ENCODE measurements around the gene CDC16. TPM values are rescaled to one million over a fixed set of nuclear protein-coding genes. Genes with fewer than 3 reads are reported as not detected.
"Not testable (repeated sequence)": the region's sequence is repeated elsewhere in the genome, so short reads cannot be mapped to it uniquely, and the experiment has no call there.

CDC16 gene
- total and polyA plus RNA-seq, 7 donors, result 31.4 to 76.2 (median 39.4) TPM

DNA sequence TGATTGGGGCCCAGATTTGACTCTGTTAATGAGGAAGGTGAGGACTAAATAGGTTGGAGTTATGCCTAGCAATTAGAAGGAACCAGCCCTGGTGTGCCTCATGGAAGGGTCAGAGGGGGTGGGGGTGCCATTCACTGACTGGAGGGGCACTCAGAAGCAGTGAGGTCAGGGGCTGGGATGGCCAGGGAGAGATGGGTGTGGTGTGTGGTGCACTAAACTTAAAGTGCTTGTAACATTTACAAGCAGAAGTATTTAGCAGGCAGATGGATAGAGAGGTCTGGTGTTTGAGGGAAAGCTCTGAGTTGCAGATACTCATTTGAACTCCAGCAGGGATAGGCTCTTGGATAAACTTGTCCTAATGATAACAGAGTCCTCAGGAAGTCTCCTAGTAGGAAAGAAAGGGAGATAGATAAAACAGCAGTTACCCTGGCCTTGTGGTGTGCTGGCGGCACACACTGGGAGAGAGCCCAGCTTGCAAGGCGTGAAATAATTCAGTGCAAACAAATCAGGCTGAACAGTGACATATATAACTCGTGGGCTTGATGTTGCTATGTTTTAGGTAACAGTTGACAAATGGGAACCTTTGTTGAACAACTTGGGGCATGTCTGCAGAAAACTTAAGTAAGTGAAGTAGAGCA, 26.8 kb downstream of the CDC16 start:
- H3K27me3 ChIP-seq, result no peaks in the 10 kb centered on the region
- H3K4me3 ChIP-seq, result no peak overlapping the region
- 37 to 52% methylated on average over 3 of the region's 3 CpGs for WGBS, 2 donors
- intact Hi-C loops (cut with DNase I), result no loop called here
- no peak overlapping the region for H3K27ac ChIP-seq
- DNase-seq, result no peak
- H3K36me3 ChIP-seq, result peaks cover 20 to 100% (median 72%) of the 10 kb centered on the region in 4 donors
- H3K4me1 ChIP-seq, result no peaks in the 10 kb centered on the region
- TF ChIP-seq POLR2A (IDR thresholded peaks at IDR 0.05) (no peak), POLR2AphosphoS5 (IDR thresholded peaks at IDR 0.05) (no peak), EP300 (IDR thresholded peaks at IDR 0.05) (no peak)
- TF ChIP-seq, protein P1, sequence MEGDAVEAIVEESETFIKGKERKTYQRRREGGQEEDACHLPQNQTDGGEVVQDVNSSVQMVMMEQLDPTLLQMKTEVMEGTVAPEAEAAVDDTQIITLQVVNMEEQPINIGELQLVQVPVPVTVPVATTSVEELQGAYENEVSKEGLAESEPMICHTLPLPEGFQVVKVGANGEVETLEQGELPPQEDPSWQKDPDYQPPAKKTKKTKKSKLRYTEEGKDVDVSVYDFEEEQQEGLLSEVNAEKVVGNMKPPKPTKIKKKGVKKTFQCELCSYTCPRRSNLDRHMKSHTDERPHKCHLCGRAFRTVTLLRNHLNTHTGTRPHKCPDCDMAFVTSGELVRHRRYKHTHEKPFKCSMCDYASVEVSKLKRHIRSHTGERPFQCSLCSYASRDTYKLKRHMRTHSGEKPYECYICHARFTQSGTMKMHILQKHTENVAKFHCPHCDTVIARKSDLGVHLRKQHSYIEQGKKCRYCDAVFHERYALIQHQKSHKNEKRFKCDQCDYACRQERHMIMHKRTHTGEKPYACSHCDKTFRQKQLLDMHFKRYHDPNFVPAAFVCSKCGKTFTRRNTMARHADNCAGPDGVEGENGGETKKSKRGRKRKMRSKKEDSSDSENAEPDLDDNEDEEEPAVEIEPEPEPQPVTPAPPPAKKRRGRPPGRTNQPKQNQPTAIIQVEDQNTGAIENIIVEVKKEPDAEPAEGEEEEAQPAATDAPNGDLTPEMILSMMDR (IDR thresholded peaks at IDR 0.05), result no peak
- no peaks in the 10 kb centered on the region for H3K9me3 ChIP-seq

DNA sequence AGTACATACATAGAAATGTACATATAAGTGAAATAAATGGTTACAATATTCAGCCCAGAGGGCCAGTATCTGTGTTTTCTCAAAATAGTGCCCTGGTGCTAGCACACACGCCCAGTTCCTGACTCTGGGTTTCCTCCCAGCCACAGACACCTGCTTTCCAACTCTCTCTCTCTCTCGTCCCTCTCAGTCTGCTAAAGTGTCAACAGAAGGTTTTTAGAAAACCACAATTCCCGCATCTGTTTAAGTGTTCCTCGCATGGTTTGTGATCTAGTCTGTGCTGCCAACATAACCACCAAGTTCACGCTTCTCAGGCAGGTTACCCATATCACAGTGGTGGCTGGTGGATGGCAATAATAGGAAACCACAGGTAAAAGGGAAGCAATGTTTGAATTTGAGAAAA, 28.9 kb downstream of the CDC16 start:
- H3K27ac ChIP-seq, result no peak overlapping the region
- no peak for DNase-seq
- peaks cover 20 to 100% (median 71%) of the 10 kb centered on the region in 4 donors for H3K36me3 ChIP-seq
- TF ChIP-seq POLR2AphosphoS5 (IDR thresholded peaks at IDR 0.05), result no peak
- TF ChIP-seq POLR2A (IDR thresholded peaks at IDR 0.05), result no peak
- TF ChIP-seq EP300 (IDR thresholded peaks at IDR 0.05), result no peak
- TF ChIP-seq, protein P1 (IDR thresholded peaks at IDR 0.05), result no peak
- intact Hi-C loops (cut with DNase I), result no loop called here
- 49 to 81% methylated on average over 5 of the region's 5 CpGs for WGBS, 2 donors
- H3K4me1 ChIP-seq, result no peaks in the 10 kb centered on the region
- no peaks in the 10 kb centered on the region for H3K9me3 ChIP-seq
- no peaks in the 10 kb centered on the region for H3K27me3 ChIP-seq
- H3K4me3 ChIP-seq, result no peak overlapping the region

DNA sequence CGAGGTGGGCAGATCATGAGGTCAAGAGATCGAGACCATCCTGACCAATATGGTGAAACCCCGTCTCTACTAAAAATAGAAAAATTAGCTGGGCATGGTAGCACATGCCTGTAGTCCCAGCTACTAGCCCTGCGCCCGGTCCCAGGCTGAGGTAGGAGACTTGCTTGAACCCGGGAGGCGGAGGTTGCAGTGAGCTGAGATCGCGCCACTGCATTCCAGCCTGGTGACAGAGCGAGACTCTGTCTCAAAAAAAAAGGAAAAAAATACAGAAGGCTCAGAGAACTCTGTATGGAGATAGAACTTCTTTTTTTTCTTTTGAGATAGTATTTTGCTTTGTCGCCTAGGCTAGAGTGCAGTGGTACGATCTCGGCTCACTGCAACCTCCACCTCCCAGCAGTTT, 29.6 kb downstream of the CDC16 start:
- H3K27me3 ChIP-seq; H3K4me3 ChIP-seq; intact Hi-C loops (cut with DNase I); H3K9me3 ChIP-seq; H3K27ac ChIP-seq; H3K4me1 ChIP-seq; DNase-seq: not testable (repeated sequence)
- WGBS, 2 donors, result 96 to 98% methylated on average over 13 of the region's 13 CpGs
- H3K36me3 ChIP-seq, result peaks cover 20 to 100% (median 73%) of the 10 kb centered on the region in 4 donors

DNA sequence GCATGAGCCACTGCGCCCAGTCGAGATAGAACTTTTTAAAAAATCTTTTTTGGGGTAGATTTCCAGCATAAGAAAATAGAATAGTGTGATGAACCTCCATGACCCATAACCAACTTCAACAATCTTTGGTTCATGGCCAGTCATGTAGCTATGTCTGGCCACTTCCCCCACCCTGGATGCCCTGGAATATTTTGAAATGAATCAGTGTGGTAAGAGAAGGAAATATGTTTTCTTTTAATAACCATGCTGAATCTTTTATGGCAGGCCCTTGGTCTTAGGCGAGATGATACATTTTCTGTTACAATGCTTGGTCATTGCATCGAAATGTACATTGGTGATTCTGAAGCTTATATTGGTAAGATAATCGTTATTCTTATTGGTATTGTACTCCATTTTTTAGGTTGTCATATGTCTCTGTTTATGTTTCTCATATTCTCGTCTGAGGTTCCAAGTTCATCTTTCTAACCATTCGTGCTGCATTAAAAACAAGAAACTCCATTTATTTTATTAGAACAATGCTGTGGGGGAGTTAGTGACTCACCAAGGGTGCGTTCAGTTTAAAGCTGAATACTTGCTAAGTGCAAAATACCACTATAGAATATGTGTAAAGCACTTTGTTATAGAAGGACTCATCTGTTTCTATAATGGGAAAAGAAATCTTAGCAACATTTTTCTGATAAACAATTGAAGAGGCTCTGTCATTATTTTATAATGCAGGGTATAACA, 30.4 kb downstream of the CDC16 start:
- 92 to 94% methylated on average over 8 of the region's 8 CpGs for WGBS, 2 donors
- H3K27me3 ChIP-seq, result no peaks in the 10 kb centered on the region
- no peaks in the 10 kb centered on the region for H3K9me3 ChIP-seq
- TF ChIP-seq POLR2A (IDR thresholded peaks at IDR 0.05) (no peak), EP300 (IDR thresholded peaks at IDR 0.05) (no peak), POLR2AphosphoS5 (IDR thresholded peaks at IDR 0.05) (no peak)
- TF ChIP-seq, protein P1 (IDR thresholded peaks at IDR 0.05), result no peak
- H3K27ac ChIP-seq, result no peak overlapping the region
- H3K36me3 ChIP-seq, result peaks cover 13 to 100% (median 70%) of the 10 kb centered on the region in 4 donors
- H3K4me1 ChIP-seq, result no peaks in the 10 kb centered on the region
- DNase-seq, result no peak
- H3K4me3 ChIP-seq, result no peak overlapping the region
- intact Hi-C loops (cut with DNase I), result no loop called here

DNA sequence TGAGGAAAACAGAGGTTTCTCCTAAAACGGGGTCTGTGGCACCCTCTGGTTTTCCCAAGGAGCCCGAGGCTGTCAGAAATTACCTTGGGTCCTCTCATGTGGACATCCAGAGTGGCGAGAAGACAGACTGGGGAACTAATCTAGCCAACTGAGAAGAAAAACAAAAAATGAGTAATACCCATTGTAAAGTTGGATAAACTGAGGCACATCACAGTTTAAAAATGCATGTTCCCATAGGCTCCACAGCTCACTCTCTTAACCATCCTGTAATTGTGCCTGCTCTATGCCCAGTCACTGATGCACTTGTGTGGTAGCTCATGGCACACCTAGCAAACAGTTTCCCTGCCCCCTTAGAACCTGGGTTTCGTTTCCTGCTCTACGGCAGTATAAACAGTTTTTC, 31.5 kb downstream of the CDC16 start:
- no peak for DNase-seq
- intact Hi-C loops (cut with DNase I), result no loop called here
- no peak overlapping the region for H3K27ac ChIP-seq
- TF ChIP-seq POLR2A (IDR thresholded peaks at IDR 0.05) (no peak), POLR2AphosphoS5 (IDR thresholded peaks at IDR 0.05) (no peak)
- TF ChIP-seq, protein P1 (IDR thresholded peaks at IDR 0.05), result no peak
- WGBS, 2 donors, result 91 to 95% methylated on average over 5 of the region's 5 CpGs
- H3K27me3 ChIP-seq, result no peaks in the 10 kb centered on the region
- no peak overlapping the region for H3K4me3 ChIP-seq
- H3K36me3 ChIP-seq, result peaks cover 7 to 93% (median 59%) of the 10 kb centered on the region in 4 donors
- H3K9me3 ChIP-seq, result no peaks in the 10 kb centered on the region
- H3K4me1 ChIP-seq, result no peaks in the 10 kb centered on the region

All from sigmoid colon (tissue), 7 donors.